Keratinocyte (primary cell): ENCODE data around the gene PVALB. TPM values are rescaled to one million over a fixed set of nuclear protein-coding genes. Genes with fewer than 3 reads are reported as not detected.
"Not testable (repeated sequence)": the region's sequence is repeated elsewhere in the genome, so short reads cannot be mapped to it uniquely, and the experiment has no call there.

Experiments used
- DNase-seq: peaks from one replicate; pipeline ENCODE4 v3.0.0-alpha.2; 2011; ENCODE audit warnings: low read depth, missing footprints, low spot score
- FAIRE-seq: peaks from 2 replicates; lab custom pipeline; 2011; peaks lifted over from hg19 to GRCh38; lab: Jason Lieb, UNC
- H2AFZ ChIP-seq: 2 replicates; pipeline ENCODE4 v1.6.0; 2012; ENCODE audit warnings: low read length, control low read depth, inconsistent platforms; ENCODE audit not compliant: control insufficient read depth
- H3K27ac ChIP-seq: 2 replicates; pipeline ENCODE4 v1.5.1; 2011; ENCODE audit warnings: low read length; ENCODE audit not compliant: control insufficient read depth, insufficient read depth
- H3K27me3 ChIP-seq: 3 replicates; pipeline ENCODE4 v1.6.0; 2011; ENCODE audit warnings: low read length; ENCODE audit not compliant: control insufficient read depth, insufficient read depth; ENCODE audit errors: extremely low read depth
- H3K36me3 ChIP-seq, 2 experiments: 2 replicates in 1 of 2; 3 replicates in 1 of 2; pipeline ENCODE4 v1.5.1; 2011; ENCODE audit warnings: low read length in 2 of 2, mild to moderate bottlenecking in 1 of 2; ENCODE audit not compliant: control insufficient read depth in 2 of 2, insufficient read depth in 2 of 2; ENCODE audit errors: extremely low read depth in 1 of 2
- H3K4me1 ChIP-seq: 3 replicates; pipeline ENCODE4 v1.5.1; 2011; ENCODE audit warnings: low read length; ENCODE audit not compliant: control insufficient read depth, insufficient read depth; ENCODE audit errors: extremely low read depth
- H3K4me2 ChIP-seq: 3 replicates; pipeline ENCODE4 v1.6.0; 2011; ENCODE audit warnings: low read depth, low read length; ENCODE audit not compliant: control insufficient read depth, insufficient read depth; ENCODE audit errors: extremely low read depth
- H3K4me3 ChIP-seq, 3 experiments: fragments of 200-600 bp in 1 of 3; sonication (generic) in 1 of 3; 2 replicates in 2 of 3; 3 replicates in 1 of 3; pipeline ENCODE4 v1.5.1; 2011 to 2016; ENCODE audit warnings: low read length in 3 of 3, mild to moderate bottlenecking in 3 of 3, control low read depth in 2 of 3, inconsistent platforms in 1 of 3, low read depth in 1 of 3, mixed read lengths in 1 of 3, mixed run types in 1 of 3, moderate library complexity in 1 of 3; ENCODE audit not compliant: control insufficient read depth in 2 of 3, insufficient read depth in 2 of 3; ENCODE audit errors: extremely low read depth in 1 of 3
- H3K79me2 ChIP-seq: 2 replicates; pipeline ENCODE4 v1.6.0; 2012; ENCODE audit warnings: low read length; ENCODE audit not compliant: control insufficient read depth, insufficient read depth
- H3K9ac ChIP-seq: 3 replicates; pipeline ENCODE4 v1.6.0; 2011; ENCODE audit warnings: low read length; ENCODE audit not compliant: control insufficient read depth, insufficient read depth; ENCODE audit errors: extremely low read depth
- H3K9me1 ChIP-seq: 3 replicates; pipeline ENCODE4 v1.6.0; 2011; ENCODE audit warnings: low read length; ENCODE audit not compliant: control insufficient read depth, insufficient read depth; ENCODE audit errors: extremely low read depth
- H3K9me3 ChIP-seq: 2 replicates; pipeline ENCODE4 v1.5.1; 2012; ENCODE audit warnings: low read depth, low read length; ENCODE audit not compliant: control insufficient read depth
- H4K20me1 ChIP-seq: 3 replicates; pipeline ENCODE4 v1.6.0; 2011; ENCODE audit warnings: low read length; ENCODE audit not compliant: control insufficient read depth, insufficient read depth; ENCODE audit errors: extremely low read depth
- EZH2 ChIP-seq: IDR thresholded peaks from one replicate; pipeline ENCODE4 v1.6.1; 2012; ENCODE audit warnings: inconsistent platforms, mild to moderate bottlenecking, low read length, moderate library complexity
- dilution Hi-C: fragments of 300-500 bp; cut with MboI; formaldehyde crosslinking; loops from one replicate; pipeline ENCODE4 v1.7.0; 2020; ENCODE audit warnings: low sequenced_read_pairs; ENCODE audit not compliant: extremely low pct_ligation_motif_present
- polyA plus RNA-seq, 5 experiments: library from polyadenylated mRNA; depleted of rRNA in 3 of 5; stranded (reverse) in 3 of 5; stranded (forward) in 1 of 5; unstranded in 1 of 5; fragments of >200 nt; gene quantifications; 1 replicate in 1 of 5; 2 replicates in 3 of 5; 3 replicates in 1 of 5; pipeline versions ENCODE4 v1.2.1 to v1.2.3, GENCODE V29; 2011 to 2012; ENCODE audit warnings: missing spikeins in 2 of 5, low read depth in 1 of 5, low replicate concordance in 1 of 5
- TF ChIP-seq, protein P1 (sequence below), 3 experiments: IDR thresholded peaks in 1 of 3; conservative IDR thresholded peaks in 1 of 3; optimal IDR thresholded peaks in 1 of 3; 2 replicates in 2 of 3; 3 replicates in 1 of 3; pipeline versions ENCODE3 to v1.5.1; 2011; ENCODE audit warnings: low read length in 3 of 3, mild to moderate bottlenecking in 3 of 3, moderate library complexity in 2 of 3, control low read depth in 1 of 3, inconsistent platforms in 1 of 3; ENCODE audit not compliant: insufficient read depth in 2 of 3; ENCODE audit errors: extremely low read depth in 1 of 3

Gene PVALB
- polyA plus RNA-seq, 1 donor (not counting 4 experiments of a cell fraction or from before 2014, with no cell fraction given) = not detected

DNA sequence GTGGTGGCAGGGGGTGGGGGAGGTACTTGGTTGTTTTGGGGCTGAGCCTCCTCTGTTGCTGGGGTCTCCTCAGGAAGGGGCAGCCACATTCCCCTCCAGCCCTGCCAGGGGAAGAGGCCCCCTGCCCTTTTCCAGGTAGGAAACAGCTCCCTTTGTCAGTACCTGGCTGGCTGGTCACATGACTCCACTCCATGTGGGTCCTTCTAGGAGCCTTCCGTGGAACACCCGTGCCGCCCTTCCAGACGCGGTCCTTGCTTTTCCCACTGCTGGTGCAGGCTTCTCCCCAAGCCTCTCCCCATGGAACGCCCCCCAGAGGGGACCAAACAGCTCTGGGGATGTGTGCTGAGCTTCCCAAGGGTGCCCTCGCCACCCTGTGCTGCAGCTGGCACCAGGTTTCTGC, 60.8 kb downstream of the PVALB start:
- H3K4me2 ChIP-seq = no peak overlapping the region
- no peak overlapping the region for H3K27ac ChIP-seq
- peaks cover 4% of the 10 kb centered on the region for H4K20me1 ChIP-seq
- H3K9me1 ChIP-seq = no peaks in the 10 kb centered on the region
- FAIRE-seq (no peak), DNase-seq (no peak)
- H3K79me2 ChIP-seq = no peaks in the 10 kb centered on the region
- dilution Hi-C loops = no loop called here
- no peaks in the 10 kb centered on the region for H3K9me3 ChIP-seq
- peaks cover 13% of the 10 kb centered on the region for H3K4me1 ChIP-seq
- no peak overlapping the region for H2AFZ ChIP-seq
- H3K4me3 ChIP-seq = no peak overlapping the region
- no peak overlapping the region for H3K9ac ChIP-seq
- no peaks in the 10 kb centered on the region for H3K36me3 ChIP-seq
- no peak for TF ChIP-seq EZH2
- TF ChIP-seq, protein P1, sequence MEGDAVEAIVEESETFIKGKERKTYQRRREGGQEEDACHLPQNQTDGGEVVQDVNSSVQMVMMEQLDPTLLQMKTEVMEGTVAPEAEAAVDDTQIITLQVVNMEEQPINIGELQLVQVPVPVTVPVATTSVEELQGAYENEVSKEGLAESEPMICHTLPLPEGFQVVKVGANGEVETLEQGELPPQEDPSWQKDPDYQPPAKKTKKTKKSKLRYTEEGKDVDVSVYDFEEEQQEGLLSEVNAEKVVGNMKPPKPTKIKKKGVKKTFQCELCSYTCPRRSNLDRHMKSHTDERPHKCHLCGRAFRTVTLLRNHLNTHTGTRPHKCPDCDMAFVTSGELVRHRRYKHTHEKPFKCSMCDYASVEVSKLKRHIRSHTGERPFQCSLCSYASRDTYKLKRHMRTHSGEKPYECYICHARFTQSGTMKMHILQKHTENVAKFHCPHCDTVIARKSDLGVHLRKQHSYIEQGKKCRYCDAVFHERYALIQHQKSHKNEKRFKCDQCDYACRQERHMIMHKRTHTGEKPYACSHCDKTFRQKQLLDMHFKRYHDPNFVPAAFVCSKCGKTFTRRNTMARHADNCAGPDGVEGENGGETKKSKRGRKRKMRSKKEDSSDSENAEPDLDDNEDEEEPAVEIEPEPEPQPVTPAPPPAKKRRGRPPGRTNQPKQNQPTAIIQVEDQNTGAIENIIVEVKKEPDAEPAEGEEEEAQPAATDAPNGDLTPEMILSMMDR (optimal IDR thresholded peaks at IDR 0.05 in 1 of 3, IDR thresholded peaks at IDR 0.05 in 1 of 3, conservative IDR thresholded peaks at IDR 0.05 in 1 of 3; ENCODE audit: extremely low read depth in 1 of 3, insufficient read depth in 2 of 3, low read length in 3 of 3) = no peak
- no peaks in the 10 kb centered on the region for H3K27me3 ChIP-seq

DNA sequence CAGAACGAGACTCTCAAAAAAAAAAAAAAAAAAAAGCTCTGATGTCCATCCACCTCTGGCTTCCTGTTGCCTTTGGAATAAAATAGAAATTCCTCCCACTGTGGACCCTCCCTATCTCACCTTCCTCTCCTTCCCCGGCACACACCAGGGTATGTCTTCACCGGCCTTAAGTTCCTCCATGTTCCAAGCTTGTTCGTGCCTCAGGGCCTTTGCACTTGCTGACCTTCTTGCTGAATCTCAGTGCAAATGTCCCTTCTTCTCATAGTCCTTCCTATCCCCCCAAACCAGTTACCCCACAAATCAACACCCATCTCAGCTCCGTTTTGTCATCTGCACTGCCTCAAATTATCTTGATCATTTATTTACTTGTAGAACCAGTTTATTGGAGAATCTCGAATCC, 61.5 kb downstream of the PVALB start:
- H3K9me1 ChIP-seq = no peaks in the 10 kb centered on the region
- FAIRE-seq (no peak), DNase-seq (no peak)
- dilution Hi-C loops = no loop called here
- no peaks in the 10 kb centered on the region for H3K27me3 ChIP-seq
- H3K36me3 ChIP-seq = no peaks in the 10 kb centered on the region
- H3K9me3 ChIP-seq = no peaks in the 10 kb centered on the region
- no peak overlapping the region for H3K4me2 ChIP-seq
- no peak overlapping the region for H3K9ac ChIP-seq
- no peaks in the 10 kb centered on the region for H3K79me2 ChIP-seq
- no peak overlapping the region for H3K4me3 ChIP-seq
- no peak overlapping the region for H2AFZ ChIP-seq
- TF ChIP-seq, protein P1 (optimal IDR thresholded peaks at IDR 0.05 in 1 of 3, IDR thresholded peaks at IDR 0.05 in 1 of 3, conservative IDR thresholded peaks at IDR 0.05 in 1 of 3; ENCODE audit: extremely low read depth in 1 of 3, insufficient read depth in 2 of 3, low read length in 3 of 3) = no peak
- no peak for TF ChIP-seq EZH2
- no peak overlapping the region for H3K27ac ChIP-seq
- peaks cover 4% of the 10 kb centered on the region for H4K20me1 ChIP-seq
- peaks cover 13% of the 10 kb centered on the region for H3K4me1 ChIP-seq

DNA sequence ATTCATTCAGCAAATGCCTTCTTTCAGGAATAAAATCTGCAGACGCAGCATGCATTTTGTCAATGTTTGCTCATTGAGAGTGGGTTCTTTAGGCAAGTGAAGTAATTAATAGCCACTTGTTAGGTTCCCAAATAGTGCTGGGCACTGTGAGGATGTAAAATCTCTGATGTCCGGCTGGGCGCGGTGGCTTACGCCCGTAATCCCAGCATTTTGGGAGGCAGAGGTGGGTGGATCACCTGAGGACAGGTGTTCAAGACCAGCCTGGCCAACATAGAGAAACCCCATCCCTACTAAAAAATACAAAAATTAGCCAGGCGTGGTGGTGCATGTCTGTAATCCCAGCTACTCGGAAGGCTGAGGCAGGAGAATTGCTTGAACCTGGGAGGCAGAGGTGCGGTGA, 62.0 kb downstream of the PVALB start:
- not testable (repeated sequence) for H3K4me2 ChIP-seq

More for the DNA sequence above, 62.0 kb downstream of the PVALB start:
- H3K9ac ChIP-seq, H3K27me3 ChIP-seq, H3K36me3 ChIP-seq, H3K9me3 ChIP-seq, H2AFZ ChIP-seq, dilution Hi-C loops, H3K27ac ChIP-seq, H4K20me1 ChIP-seq, H3K4me3 ChIP-seq, H3K79me2 ChIP-seq, H3K9me1 ChIP-seq, DNase-seq, FAIRE-seq: not testable (repeated sequence)
- peaks cover 13% of the 10 kb centered on the region for H3K4me1 ChIP-seq
